GM12878 (cell line): ENCODE results near the gene WWOX. TPM values are rescaled to one million over a fixed set of nuclear protein-coding genes. Genes with fewer than 3 reads are reported as not detected.

Experiments
- ATAC-seq: fragments of 200-7000 bp; cut with Tn5 transposase; 3 replicates; pipeline ENCODE4 v1.9.1; 2020; ENCODE audit warnings: mild to moderate bottlenecking, moderate library complexity
- BruUV-seq: library from RNA; stranded (reverse); fragments of 400-500 nt; replicated peaks from 2 replicates; lab custom pipeline; 2021; lab: Mats Ljungman, UMichigan
- CTCF ChIA-PET: fragments of 300-600 bp; sonication (Branson Sonifier 250); formaldehyde crosslinking; extraction: SDS; loops from one replicate; lab custom pipeline; 2021; ENCODE audit warnings: inconsistent platforms; lab: Yijun Ruan, JAX
- POLR2A ChIA-PET: fragments of 350-600 bp; formaldehyde crosslinking; extraction: SDS; loops from one replicate; lab custom pipeline; 2021; ENCODE audit warnings: inconsistent platforms; lab: Charles Lee
- RAD21 ChIA-PET: fragments of 300-600 bp; sonication (Branson Sonifier 250); formaldehyde crosslinking; loops from one replicate; lab custom pipeline; 2023; ENCODE audit warnings: antibody characterized with exemption; ENCODE audit not compliant: unreplicated experiment; lab: Charles Lee
- SMC1A ChIA-PET: fragments of 300-600 bp; sonication (Branson Sonifier 250); formaldehyde crosslinking; loops from one replicate; lab custom pipeline; 2023; ENCODE audit not compliant: unreplicated experiment, uncharacterized antibody; lab: Charles Lee
- DNase-seq: peaks from one replicate; pipeline ENCODE4 v3.0.0-alpha.2; 2011; ENCODE audit warnings: low read depth, low spot score
- FAIRE-seq: peaks from 3 replicates; lab custom pipeline; 2011; peaks lifted over from hg19 to GRCh38; lab: Jason Lieb, UNC
- H2AFZ ChIP-seq: 2 replicates; pipeline ENCODE4 v1.6.0; 2011; ENCODE audit warnings: low read depth, low read length, control low read depth; ENCODE audit not compliant: control insufficient read depth
- H3K27ac ChIP-seq: 2 replicates; pipeline ENCODE4 v1.5.1; 2011; ENCODE audit warnings: control low read depth; ENCODE audit not compliant: control insufficient read depth, insufficient read depth
- H3K27me3 ChIP-seq, 2 experiments: replicated peaks in 1 of 2; 2 replicates each; pipeline versions ENCODE4 v1.6.0 to v1.6.1; 2011; ENCODE audit warnings: low read length in 1 of 2; ENCODE audit not compliant: control insufficient read depth in 2 of 2, insufficient read depth in 2 of 2
- H3K36me3 ChIP-seq, 2 experiments: 2 replicates each; pipeline ENCODE4 v1.5.1; 2011; ENCODE audit warnings: low read length in 1 of 2; ENCODE audit not compliant: control insufficient read depth in 2 of 2, insufficient read depth in 2 of 2
- H3K4me1 ChIP-seq: 2 replicates; pipeline ENCODE4 v1.6.1; 2011; ENCODE audit warnings: mild to moderate bottlenecking, low read length, moderate library complexity, mixed read lengths; ENCODE audit not compliant: control insufficient read depth, insufficient read depth
- H3K4me2 ChIP-seq: 2 replicates; pipeline ENCODE4 v1.6.0; 2011; ENCODE audit warnings: control low read depth; ENCODE audit not compliant: control insufficient read depth, insufficient read depth
- H3K4me3 ChIP-seq: fragments of 200-600 bp; sonication (generic); 2 replicates; pipeline ENCODE4 v1.5.1; 2016
- H3K79me2 ChIP-seq: 2 replicates; pipeline ENCODE4 v1.6.0; 2011; ENCODE audit warnings: low read length; ENCODE audit not compliant: control insufficient read depth, insufficient read depth
- H3K9ac ChIP-seq: 2 replicates; pipeline ENCODE4 v1.8.0; 2011; ENCODE audit warnings: low read length, control low read depth, mixed read lengths; ENCODE audit not compliant: control insufficient read depth, insufficient read depth
- H3K9me3 ChIP-seq: replicated peaks from 3 replicates; pipeline ENCODE4 v1.5.1; 2011; ENCODE audit warnings: mild to moderate bottlenecking, low read length; ENCODE audit not compliant: control insufficient read depth, insufficient read depth
- H4K20me1 ChIP-seq: 2 replicates; pipeline ENCODE4 v1.6.0; 2011; ENCODE audit not compliant: control insufficient read depth, insufficient read depth
- EGR1 ChIP-seq, 2 experiments: IDR thresholded peaks; 1 replicate in 1 of 2; 2 replicates in 1 of 2; pipeline ENCODE4 v1.6.1; 2011 to 2012; ENCODE audit warnings: low read depth in 2 of 2, low read length in 2 of 2, borderline replicate concordance in 1 of 2, mild to moderate bottlenecking in 1 of 2, moderate library complexity in 1 of 2
- HCFC1 ChIP-seq: fragments of 150-350 bp; IDR thresholded peaks from 2 replicates; pipeline ENCODE4 v1.6.1; 2014; ENCODE audit warnings: low read length
- HDAC6 ChIP-seq: fragments of 200-600 bp; sonication (generic); IDR thresholded peaks from one replicate; pipeline ENCODE4 v1.8.0; 2017; ENCODE audit warnings: antibody characterized with exemption; ENCODE audit not compliant: unreplicated experiment
- MEF2A ChIP-seq: IDR thresholded peaks from 2 replicates; pipeline ENCODE4 v1.6.1; 2011; ENCODE audit warnings: low read depth, mild to moderate bottlenecking, low read length, moderate library complexity; ENCODE audit not compliant: insufficient read depth
- MEF2B ChIP-seq: fragments of 450-650 bp; IDR thresholded peaks from 2 replicates; pipeline ENCODE4 v1.6.1; 2018; ENCODE audit warnings: mild to moderate bottlenecking, moderate library complexity; ENCODE audit not compliant: partially characterized antibody, poor library complexity, severe bottlenecking
- NR2C1 ChIP-seq: fragments of 450-650 bp; IDR thresholded peaks from 2 replicates; pipeline ENCODE4 v1.6.1; 2017; ENCODE audit warnings: antibody characterized with exemption, mild to moderate bottlenecking, moderate library complexity
- NR2F1 ChIP-seq: fragments of 450-650 bp; conservative IDR thresholded peaks from 2 replicates; pipeline ENCODE4 v1.6.1; 2017; ENCODE audit warnings: mild to moderate bottlenecking
- RFX5 ChIP-seq: IDR thresholded peaks from 2 replicates; pipeline ENCODE4 v1.6.1; 2011; ENCODE audit warnings: low read depth, low read length, improper control_type of control experiment
- SIN3A ChIP-seq: IDR thresholded peaks from 2 replicates; pipeline ENCODE4 v1.6.1; 2012; ENCODE audit warnings: low read depth, low read length, improper control_type of control experiment
- SMARCA5 ChIP-seq: fragments of 450-650 bp; IDR thresholded peaks from 2 replicates; pipeline ENCODE4 v1.6.1; 2017; ENCODE audit warnings: mild to moderate bottlenecking
- ZZZ3 ChIP-seq: IDR thresholded peaks from 2 replicates; pipeline ENCODE4 v1.6.1; 2011; ENCODE audit warnings: low read depth; ENCODE audit not compliant: control insufficient read depth, insufficient read length
- WGBS: methylation state at CpG from one replicate; pipeline ENCODE4 v1.1.6; 2016; ENCODE audit warnings: low lambda C conversion rate; ENCODE audit not compliant: insufficient replicate concordance, insufficient coverage; ENCODE audit errors: missing lambda C conversion rate; 5-methylcytosine and 5-hydroxymethylcytosine counted together
- in situ Hi-C: fragments of 300-500 bp; cut with MboI; formaldehyde crosslinking; loops from 9 replicates; pipeline ENCODE4 v1.14.3; 2018; ENCODE audit warnings: mixed read lengths
- intact Hi-C: fragments of 100-400 bp; cut with micrococcal nuclease; formaldehyde crosslinking; loops from one replicate; pipeline ENCODE4 v1.14.2; 2022; ENCODE audit not compliant: unreplicated experiment
- polyA plus RNA-seq, 11 experiments: library from polyadenylated mRNA; depleted of rRNA in 4 of 11; unstranded in 6 of 11; stranded (reverse) in 5 of 11; fragments of >200 nt; fragmentation: Nextera tagmentation in 4 of 11; fragmentation: Illumina TruSeq in 1 of 11; extraction: Ambion mirVana in 4 of 11; extraction: Trizol in 1 of 11; gene quantifications; 1 replicate in 1 of 11; 2 replicates in 10 of 11; pipeline versions ENCODE4 v1.2.1 to v1.2.3, GENCODE V29; 2011 to 2016; ENCODE audit warnings: inconsistent platforms in 2 of 11, missing spikeins in 2 of 11, low read depth in 1 of 11
- total RNA-seq, 4 experiments: library from RNA; depleted of rRNA in 3 of 4; stranded (reverse); fragments of >200 nt in 3 of 4; fragmentation: Illumina TruSeq in 1 of 4; extraction: Trizol in 1 of 4; gene quantifications; 2 replicates each; pipeline versions ENCODE4 v1.2.1 to v1.2.3, GENCODE V29; 2013 to 2021
- TF ChIP-seq, protein P1 (sequence below): fragments of 450-650 bp; IDR thresholded peaks from 2 replicates; pipeline ENCODE4 v1.6.1; 2017; ENCODE audit warnings: antibody characterized with exemption, mild to moderate bottlenecking, moderate library complexity
- TF ChIP-seq, protein P2 (sequence below): fragments of 450-650 bp; conservative IDR thresholded peaks from 2 replicates; pipeline ENCODE4 v1.6.1; 2017; ENCODE audit warnings: mild to moderate bottlenecking, moderate library complexity
- TF ChIP-seq, protein P3 (sequence below): IDR thresholded peaks from 2 replicates; pipeline ENCODE4 v1.6.1; 2012; ENCODE audit warnings: mild to moderate bottlenecking, low read depth, low read length

The WWOX gene
- total and polyA plus RNA-seq, 10 of the 15 experiments (the other 5 are each of a cell fraction or from before 2014, with no cell fraction given) = 2.8 to 24.4 (median 17.8) TPM

DNA sequence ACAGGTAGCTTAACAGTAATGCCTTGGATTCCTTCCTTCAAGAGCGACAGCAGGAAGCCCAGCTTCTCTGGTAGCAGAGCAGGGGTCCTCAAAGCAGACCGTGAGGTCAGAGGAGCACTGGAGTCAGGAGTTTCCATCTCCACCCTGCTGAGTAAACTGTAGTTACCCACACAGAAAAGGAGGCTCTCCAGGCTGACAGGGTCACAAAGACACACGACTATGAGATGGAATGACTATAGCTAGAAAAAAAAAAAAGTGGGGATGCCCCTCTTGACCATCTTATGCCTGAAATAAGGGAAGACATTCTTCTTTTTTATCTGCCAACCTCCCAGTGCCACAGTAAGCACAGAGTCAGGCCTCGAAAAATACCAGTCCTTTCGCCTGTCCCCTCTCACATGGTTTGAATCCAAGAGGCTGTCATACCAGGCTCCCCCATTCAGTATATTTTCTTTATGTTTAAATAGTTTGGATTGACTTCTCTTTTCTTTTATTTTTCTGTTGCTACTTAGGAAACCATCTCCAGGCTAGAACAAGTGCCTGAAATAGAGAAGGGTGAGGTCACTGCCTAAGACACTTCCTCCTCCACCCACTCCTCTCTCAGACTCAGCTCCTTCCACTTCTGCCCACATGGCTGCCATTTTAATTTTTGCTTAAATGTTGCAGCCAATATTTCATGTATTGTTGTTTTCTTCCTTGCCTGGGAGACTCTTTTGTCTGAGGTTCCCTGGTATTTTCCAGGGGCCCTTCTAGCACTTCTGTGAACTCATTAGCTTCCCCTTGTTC, 793.7 kb downstream of the WWOX start (continued):
- TF ChIP-seq, protein P1, sequence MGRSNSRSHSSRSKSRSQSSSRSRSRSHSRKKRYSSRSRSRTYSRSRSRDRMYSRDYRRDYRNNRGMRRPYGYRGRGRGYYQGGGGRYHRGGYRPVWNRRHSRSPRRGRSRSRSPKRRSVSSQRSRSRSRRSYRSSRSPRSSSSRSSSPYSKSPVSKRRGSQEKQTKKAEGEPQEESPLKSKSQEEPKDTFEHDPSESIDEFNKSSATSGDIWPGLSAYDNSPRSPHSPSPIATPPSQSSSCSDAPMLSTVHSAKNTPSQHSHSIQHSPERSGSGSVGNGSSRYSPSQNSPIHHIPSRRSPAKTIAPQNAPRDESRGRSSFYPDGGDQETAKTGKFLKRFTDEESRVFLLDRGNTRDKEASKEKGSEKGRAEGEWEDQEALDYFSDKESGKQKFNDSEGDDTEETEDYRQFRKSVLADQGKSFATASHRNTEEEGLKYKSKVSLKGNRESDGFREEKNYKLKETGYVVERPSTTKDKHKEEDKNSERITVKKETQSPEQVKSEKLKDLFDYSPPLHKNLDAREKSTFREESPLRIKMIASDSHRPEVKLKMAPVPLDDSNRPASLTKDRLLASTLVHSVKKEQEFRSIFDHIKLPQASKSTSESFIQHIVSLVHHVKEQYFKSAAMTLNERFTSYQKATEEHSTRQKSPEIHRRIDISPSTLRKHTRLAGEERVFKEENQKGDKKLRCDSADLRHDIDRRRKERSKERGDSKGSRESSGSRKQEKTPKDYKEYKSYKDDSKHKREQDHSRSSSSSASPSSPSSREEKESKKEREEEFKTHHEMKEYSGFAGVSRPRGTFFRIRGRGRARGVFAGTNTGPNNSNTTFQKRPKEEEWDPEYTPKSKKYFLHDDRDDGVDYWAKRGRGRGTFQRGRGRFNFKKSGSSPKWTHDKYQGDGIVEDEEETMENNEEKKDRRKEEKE = no peak
- TF ChIP-seq MEF2A (no peak), EGR1 (IDR thresholded peaks at IDR 0.05; ENCODE audit: borderline replicate concordance in 1 of 2, low read depth in 2 of 2, low read length in 2 of 2) (peak in 1 of 2 experiments; percentile 34; a peak in 1 of 3 replicates)

DNA sequence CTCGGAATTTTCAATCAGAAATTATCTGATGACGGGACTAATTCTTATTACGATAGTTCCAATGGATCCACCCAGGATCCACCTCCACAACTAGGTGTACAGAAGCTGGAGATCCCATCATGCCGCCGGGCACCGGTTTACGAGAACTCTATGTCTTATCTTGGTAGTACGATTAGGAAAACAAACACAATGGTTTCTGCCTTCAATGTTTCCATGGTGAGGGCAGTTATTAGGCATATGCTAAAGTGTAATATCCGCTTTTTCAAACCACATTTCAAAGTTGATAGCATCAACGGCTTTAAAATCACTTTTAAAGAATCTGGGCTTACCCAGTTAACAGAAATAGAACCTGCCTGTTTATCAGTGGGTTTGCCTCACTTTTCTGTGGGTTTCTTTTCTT, 795.4 kb downstream of the WWOX start:
- no TSS peak for BruUV-seq
- ChIA-PET CTCF (no interaction called here), SMC1A (no interaction called here), POLR2A (no interaction called here), RAD21 (no interaction called here)
- Histone ChIP-seq H3K9me3 (no peaks in the 10 kb centered on the region), H3K4me3 (no peak overlapping the region), H3K36me3 (no peaks in the 10 kb centered on the region), H2AFZ (no peak overlapping the region), H4K20me1 (no peaks in the 10 kb centered on the region), H3K4me1 (no peaks in the 10 kb centered on the region), H3K79me2 (no peaks in the 10 kb centered on the region), H3K4me2 (no peak overlapping the region), H3K27ac (no peak overlapping the region), H3K27me3 (no peaks in the 10 kb centered on the region), H3K9ac (no peak overlapping the region)
- intact Hi-C loops (no loop called here), in situ Hi-C loops (no loop called here)
- no peak for ATAC-seq
- 61% methylated on average over 10 of the region's 10 CpGs for WGBS
- FAIRE-seq = no peak
- DNase-seq = no peak
- TF ChIP-seq NR2C1 (no peak), SMARCA5 (no peak), HCFC1 (no peak), NR2F1 (no peak), HDAC6 (no peak), ZZZ3 (no peak), SIN3A (no peak), RFX5 (no peak), MEF2B (no peak)
- TF ChIP-seq, protein P2, sequence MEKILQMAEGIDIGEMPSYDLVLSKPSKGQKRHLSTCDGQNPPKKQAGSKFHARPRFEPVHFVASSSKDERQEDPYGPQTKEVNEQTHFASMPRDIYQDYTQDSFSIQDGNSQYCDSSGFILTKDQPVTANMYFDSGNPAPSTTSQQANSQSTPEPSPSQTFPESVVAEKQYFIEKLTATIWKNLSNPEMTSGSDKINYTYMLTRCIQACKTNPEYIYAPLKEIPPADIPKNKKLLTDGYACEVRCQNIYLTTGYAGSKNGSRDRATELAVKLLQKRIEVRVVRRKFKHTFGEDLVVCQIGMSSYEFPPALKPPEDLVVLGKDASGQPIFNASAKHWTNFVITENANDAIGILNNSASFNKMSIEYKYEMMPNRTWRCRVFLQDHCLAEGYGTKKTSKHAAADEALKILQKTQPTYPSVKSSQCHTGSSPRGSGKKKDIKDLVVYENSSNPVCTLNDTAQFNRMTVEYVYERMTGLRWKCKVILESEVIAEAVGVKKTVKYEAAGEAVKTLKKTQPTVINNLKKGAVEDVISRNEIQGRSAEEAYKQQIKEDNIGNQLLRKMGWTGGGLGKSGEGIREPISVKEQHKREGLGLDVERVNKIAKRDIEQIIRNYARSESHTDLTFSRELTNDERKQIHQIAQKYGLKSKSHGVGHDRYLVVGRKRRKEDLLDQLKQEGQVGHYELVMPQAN = no peak
- TF ChIP-seq, protein P3, sequence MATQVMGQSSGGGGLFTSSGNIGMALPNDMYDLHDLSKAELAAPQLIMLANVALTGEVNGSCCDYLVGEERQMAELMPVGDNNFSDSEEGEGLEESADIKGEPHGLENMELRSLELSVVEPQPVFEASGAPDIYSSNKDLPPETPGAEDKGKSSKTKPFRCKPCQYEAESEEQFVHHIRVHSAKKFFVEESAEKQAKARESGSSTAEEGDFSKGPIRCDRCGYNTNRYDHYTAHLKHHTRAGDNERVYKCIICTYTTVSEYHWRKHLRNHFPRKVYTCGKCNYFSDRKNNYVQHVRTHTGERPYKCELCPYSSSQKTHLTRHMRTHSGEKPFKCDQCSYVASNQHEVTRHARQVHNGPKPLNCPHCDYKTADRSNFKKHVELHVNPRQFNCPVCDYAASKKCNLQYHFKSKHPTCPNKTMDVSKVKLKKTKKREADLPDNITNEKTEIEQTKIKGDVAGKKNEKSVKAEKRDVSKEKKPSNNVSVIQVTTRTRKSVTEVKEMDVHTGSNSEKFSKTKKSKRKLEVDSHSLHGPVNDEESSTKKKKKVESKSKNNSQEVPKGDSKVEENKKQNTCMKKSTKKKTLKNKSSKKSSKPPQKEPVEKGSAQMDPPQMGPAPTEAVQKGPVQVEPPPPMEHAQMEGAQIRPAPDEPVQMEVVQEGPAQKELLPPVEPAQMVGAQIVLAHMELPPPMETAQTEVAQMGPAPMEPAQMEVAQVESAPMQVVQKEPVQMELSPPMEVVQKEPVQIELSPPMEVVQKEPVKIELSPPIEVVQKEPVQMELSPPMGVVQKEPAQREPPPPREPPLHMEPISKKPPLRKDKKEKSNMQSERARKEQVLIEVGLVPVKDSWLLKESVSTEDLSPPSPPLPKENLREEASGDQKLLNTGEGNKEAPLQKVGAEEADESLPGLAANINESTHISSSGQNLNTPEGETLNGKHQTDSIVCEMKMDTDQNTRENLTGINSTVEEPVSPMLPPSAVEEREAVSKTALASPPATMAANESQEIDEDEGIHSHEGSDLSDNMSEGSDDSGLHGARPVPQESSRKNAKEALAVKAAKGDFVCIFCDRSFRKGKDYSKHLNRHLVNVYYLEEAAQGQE = no peak
